Immature natural killer cell (primary cell): ENCODE data around the gene METTL21A. TPM values are rescaled to one million over a fixed set of nuclear protein-coding genes. Genes with fewer than 3 reads are reported as not detected.
"Not testable (repeated sequence)": the region's sequence is repeated elsewhere in the genome, so short reads cannot be mapped to it uniquely, and the experiment has no call there.

Experiments used
- DNase-seq, 3 donors: peaks; one replicate each; pipeline ENCODE4 v3.0.0; 2022; ENCODE audit warnings: mixed read lengths in 1 of 3
- H3K27ac Mint-ChIP-seq, 6 donors: one replicate each; pipeline ENCODE4 v1.8.0; 2020; ENCODE audit warnings: mixed read lengths in 6 of 6, mild to moderate bottlenecking in 5 of 6, inconsistent platforms in 4 of 6, moderate library complexity in 3 of 6
- H3K27me3 Mint-ChIP-seq, 3 donors: one replicate each; pipeline ENCODE4 v1.8.0; 2020 to 2021; ENCODE audit warnings: low read depth in 3 of 3, mild to moderate bottlenecking in 3 of 3, mixed read lengths in 3 of 3, moderate library complexity in 3 of 3, inconsistent platforms in 1 of 3
- H3K36me3 Mint-ChIP-seq, 3 donors: one replicate each; pipeline ENCODE4 v1.8.0; 2020; ENCODE audit warnings: mixed read lengths in 3 of 3, inconsistent platforms in 2 of 3, mild to moderate bottlenecking in 2 of 3
- H3K4me1 Mint-ChIP-seq, 2 donors: one replicate each; pipeline ENCODE4 v1.8.0; 2020; ENCODE audit warnings: inconsistent platforms in 2 of 2, mild to moderate bottlenecking in 2 of 2, mixed read lengths in 2 of 2, moderate library complexity in 1 of 2
- H3K4me3 Mint-ChIP-seq, 5 donors: one replicate each; pipeline ENCODE4 v1.8.0; 2020; ENCODE audit warnings: mild to moderate bottlenecking in 5 of 5, mixed read lengths in 5 of 5, inconsistent platforms in 3 of 5, moderate library complexity in 3 of 5
- H3K9me3 Mint-ChIP-seq, 6 donors: one replicate each; pipeline ENCODE4 v1.8.0; 2020; ENCODE audit warnings: mild to moderate bottlenecking in 6 of 6, mixed read lengths in 6 of 6, inconsistent platforms in 4 of 6, moderate library complexity in 3 of 6
- polyA plus RNA-seq, 3 donors: library from polyadenylated mRNA; unstranded; fragments of 300-500 nt; fragmentation: Illumina TruSeq; gene quantifications; one replicate each; pipeline ENCODE4 v1.2.3, GENCODE V29; 2021

Gene METTL21A
- 10 to 100 TPM; 24.5 to 33.1 (median 24.6) TPM for polyA plus RNA-seq

GRCh38 chr2:207625014-207625907 is at the start of gene METTL21A:
Gene METTL21A (minus strand): TSS chr2:207625394. CDS start chr2:207624375, 1,019 bp downstream.
- peaks cover 6 to 23% (median 9%) of the 10 kb centered on the region in 3 donors for H3K27me3 Mint-ChIP-seq
- H3K4me1 Mint-ChIP-seq = peaks cover 36 to 38% of the 10 kb centered on the region in 2 donors
- H3K9me3 Mint-ChIP-seq = no peaks in the 10 kb centered on the region
- DNase-seq = peak; percentile 93 to 95 (median 94)
- peak within 1 kb of the TSS; percentile 95 to 98 (median 96) for H3K27ac Mint-ChIP-seq
- peaks cover 0 to 10% (median 4%) of the 10 kb centered on the region in 3 donors for H3K36me3 Mint-ChIP-seq
- H3K4me3 Mint-ChIP-seq = peak within 1 kb of the TSS; percentile 93 to 97 (median 95)

GRCh38 chr2:207674826-207675225 is 49.6 kb upstream of the METTL21A start:
- Mint-ChIP-seq H3K27me3 (peaks cover 4 to 7% (median 4%) of the 10 kb centered on the region in 3 donors), H3K4me3 (no peak overlapping the region), H3K27ac (no peak overlapping the region), H3K4me1 (no peaks in the 10 kb centered on the region), H3K9me3 (no peaks in the 10 kb centered on the region), H3K36me3 (peaks cover 0 to 4% (median 0%) of the 10 kb centered on the region in 3 donors)
- no peak for DNase-seq

GRCh38 chr2:207674266-207674774 is 49.1 kb upstream of the METTL21A start:
- peaks cover 2 to 5% (median 3%) of the 10 kb centered on the region in 3 donors for H3K27me3 Mint-ChIP-seq
- H3K27ac Mint-ChIP-seq = no peak overlapping the region
- no peak for DNase-seq
- H3K9me3 Mint-ChIP-seq = no peaks in the 10 kb centered on the region
- peaks cover 0 to 4% (median 0%) of the 10 kb centered on the region in 3 donors for H3K36me3 Mint-ChIP-seq
- H3K4me1 Mint-ChIP-seq = no peaks in the 10 kb centered on the region
- H3K4me3 Mint-ChIP-seq = no peak overlapping the region

GRCh38 chr2:207673431-207673830 is 48.2 kb upstream of the METTL21A start:
- H3K27me3 Mint-ChIP-seq = peaks cover 2 to 4% (median 2%) of the 10 kb centered on the region in 3 donors
- no peak overlapping the region for H3K4me3 Mint-ChIP-seq
- H3K9me3 Mint-ChIP-seq = no peaks in the 10 kb centered on the region
- H3K36me3 Mint-ChIP-seq = peaks cover 0 to 4% (median 0%) of the 10 kb centered on the region in 3 donors
- no peaks in the 10 kb centered on the region for H3K4me1 Mint-ChIP-seq
- no peak overlapping the region for H3K27ac Mint-ChIP-seq
- DNase-seq = no peak

- Mint-ChIP-seq H3K27me3 (peaks cover 0 to 2% (median 2%) of the 10 kb centered on the region in 3 donors), H3K9me3 (no peaks in the 10 kb centered on the region), H3K36me3 (no peaks in the 10 kb centered on the region), H3K4me1 (no peaks in the 10 kb centered on the region), H3K27ac (no peak overlapping the region), H3K4me3 (no peak overlapping the region)
- no peak for DNase-seq
Observed at GRCh38 chr2:207670887-207671286, 45.7 kb upstream of the METTL21A start.

- no peak for DNase-seq
- H3K27me3 Mint-ChIP-seq = peaks cover 0 to 5% (median 0%) of the 10 kb centered on the region in 3 donors
- no peak overlapping the region for H3K4me3 Mint-ChIP-seq
- H3K27ac Mint-ChIP-seq = no peak overlapping the region
- H3K9me3 Mint-ChIP-seq = no peaks in the 10 kb centered on the region
- no peaks in the 10 kb centered on the region for H3K36me3 Mint-ChIP-seq
- no peaks in the 10 kb centered on the region for H3K4me1 Mint-ChIP-seq
Observed at GRCh38 chr2:207663870-207664545, 38.8 kb upstream of the METTL21A start.

- Mint-ChIP-seq H3K9me3 (no peaks in the 10 kb centered on the region), H3K4me3 (no peak overlapping the region), H3K4me1 (no peaks in the 10 kb centered on the region), H3K27me3 (peaks cover 0 to 5% (median 0%) of the 10 kb centered on the region in 3 donors), H3K27ac (no peak overlapping the region), H3K36me3 (no peaks in the 10 kb centered on the region)
- no peak for DNase-seq
Observed at GRCh38 chr2:207662203-207662602, 37.0 kb upstream of the METTL21A start.

GRCh38 chr2:207660994-207661393 is 35.8 kb upstream of the METTL21A start:
- Mint-ChIP-seq H3K4me1 (no peaks in the 10 kb centered on the region), H3K27me3 (peaks cover 0 to 5% (median 0%) of the 10 kb centered on the region in 3 donors), H3K36me3 (no peaks in the 10 kb centered on the region), H3K9me3 (no peaks in the 10 kb centered on the region), H3K4me3 (no peak overlapping the region), H3K27ac (peak overlapping the region in 1 of 6 donors; percentile 17)
- DNase-seq = no peak

- no peak overlapping the region for H3K27ac Mint-ChIP-seq
- H3K4me3 Mint-ChIP-seq = no peak overlapping the region
- H3K36me3 Mint-ChIP-seq = no peaks in the 10 kb centered on the region
- no peaks in the 10 kb centered on the region for H3K4me1 Mint-ChIP-seq
- no peak for DNase-seq
- peaks cover 0 to 5% (median 0%) of the 10 kb centered on the region in 3 donors for H3K27me3 Mint-ChIP-seq
- H3K9me3 Mint-ChIP-seq = no peaks in the 10 kb centered on the region
Observed at GRCh38 chr2:207658156-207658555, 33.0 kb upstream of the METTL21A start.

- H3K27ac Mint-ChIP-seq = no peak overlapping the region
- H3K9me3 Mint-ChIP-seq = no peaks in the 10 kb centered on the region
- DNase-seq = no peak
- H3K4me1 Mint-ChIP-seq = no peaks in the 10 kb centered on the region
- H3K27me3 Mint-ChIP-seq = peaks cover 0 to 3% (median 0%) of the 10 kb centered on the region in 3 donors
- H3K36me3 Mint-ChIP-seq = no peaks in the 10 kb centered on the region
- H3K4me3 Mint-ChIP-seq = no peak overlapping the region
Observed at GRCh38 chr2:207655000-207655399, 29.8 kb upstream of the METTL21A start.

- not testable (repeated sequence) for H3K27ac Mint-ChIP-seq, H3K9me3 Mint-ChIP-seq, H3K27me3 Mint-ChIP-seq, DNase-seq, H3K36me3 Mint-ChIP-seq, H3K4me3 Mint-ChIP-seq, H3K4me1 Mint-ChIP-seq
Observed at GRCh38 chr2:207646582-207646981, 21.4 kb upstream of the METTL21A start.

- peaks cover 0 to 4% (median 0%) of the 10 kb centered on the region in 6 donors for H3K9me3 Mint-ChIP-seq
- no peaks in the 10 kb centered on the region for H3K36me3 Mint-ChIP-seq
- H3K4me3 Mint-ChIP-seq = no peak overlapping the region
- H3K4me1 Mint-ChIP-seq = no peaks in the 10 kb centered on the region
- peaks cover 0 to 2% (median 2%) of the 10 kb centered on the region in 3 donors for H3K27me3 Mint-ChIP-seq
- DNase-seq = no peak
- H3K27ac Mint-ChIP-seq = no peak overlapping the region
Observed at GRCh38 chr2:207643892-207644291, 18.7 kb upstream of the METTL21A start.

GRCh38 chr2:207640661-207641060 is 15.5 kb upstream of the METTL21A start:
- Mint-ChIP-seq H3K27me3 (peaks cover 0 to 3% (median 2%) of the 10 kb centered on the region in 3 donors), H3K36me3 (no peaks in the 10 kb centered on the region), H3K27ac (no peak overlapping the region), H3K9me3 (peaks cover 0 to 4% (median 0%) of the 10 kb centered on the region in 6 donors), H3K4me3 (no peak overlapping the region), H3K4me1 (no peaks in the 10 kb centered on the region)
- no peak for DNase-seq

GRCh38 chr2:207640160-207640559 is 15.0 kb upstream of the METTL21A start:
- DNase-seq = no peak
- Mint-ChIP-seq H3K27me3 (peaks cover 0 to 3% (median 2%) of the 10 kb centered on the region in 3 donors), H3K4me3 (no peak overlapping the region), H3K27ac (no peak overlapping the region), H3K4me1 (no peaks in the 10 kb centered on the region), H3K36me3 (no peaks in the 10 kb centered on the region), H3K9me3 (peaks cover 0 to 4% (median 0%) of the 10 kb centered on the region in 6 donors)
